Measurements from ENCODE around the gene CTNNA3. TPM values are rescaled to one million over a fixed set of nuclear protein-coding genes. Genes with fewer than 3 reads are reported as not detected.

The CTNNA3 gene
- total and polyA plus RNA-seq, 7 donors: 0.85 to 66.2 (median 28.1) TPM

DNA sequence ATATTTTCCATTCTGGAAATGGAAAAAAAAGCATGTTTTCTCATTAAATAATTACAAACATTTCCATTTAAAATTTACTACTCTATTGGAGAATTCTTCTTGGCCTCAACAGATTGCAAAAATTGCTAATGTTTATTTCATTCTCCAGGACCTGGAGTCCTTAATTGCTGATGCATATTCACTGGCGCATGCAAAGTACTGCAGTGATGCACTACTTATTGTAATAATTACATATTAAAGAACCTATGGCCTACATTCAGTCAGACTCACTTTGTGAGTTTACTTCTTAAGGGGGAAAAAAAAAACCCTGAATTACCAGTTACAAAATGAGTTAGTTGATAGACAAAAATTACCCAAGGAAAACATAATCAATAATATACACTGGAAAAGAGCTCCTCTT, 1161.1 kb downstream of the CTNNA3 start:
- DNase-seq: no peak
- Histone ChIP-seq H3K4me1 (peaks cover 6% of the 10 kb centered on the region), H3K9me3 (no peaks in the 10 kb centered on the region), H3K27me3 (ENCODE audit: insufficient read depth in 3 of 3, low read length in 2 of 3) (no peaks in the 10 kb centered on the region), H3K4me3 (no peak overlapping the region), H3K36me3 (ENCODE audit: insufficient read depth in 1 of 2, low read depth in 1 of 2) (no peaks in the 10 kb centered on the region), H3K27ac (no peak overlapping the region)
- no peak for ATAC-seq
- intact Hi-C loops (cut with DNase I): no loop called here
- WGBS, 3 donors: 93 to 97% (median 96%) methylated on average over 1 of the region's 1 CpG
- TF ChIP-seq, protein P1, sequence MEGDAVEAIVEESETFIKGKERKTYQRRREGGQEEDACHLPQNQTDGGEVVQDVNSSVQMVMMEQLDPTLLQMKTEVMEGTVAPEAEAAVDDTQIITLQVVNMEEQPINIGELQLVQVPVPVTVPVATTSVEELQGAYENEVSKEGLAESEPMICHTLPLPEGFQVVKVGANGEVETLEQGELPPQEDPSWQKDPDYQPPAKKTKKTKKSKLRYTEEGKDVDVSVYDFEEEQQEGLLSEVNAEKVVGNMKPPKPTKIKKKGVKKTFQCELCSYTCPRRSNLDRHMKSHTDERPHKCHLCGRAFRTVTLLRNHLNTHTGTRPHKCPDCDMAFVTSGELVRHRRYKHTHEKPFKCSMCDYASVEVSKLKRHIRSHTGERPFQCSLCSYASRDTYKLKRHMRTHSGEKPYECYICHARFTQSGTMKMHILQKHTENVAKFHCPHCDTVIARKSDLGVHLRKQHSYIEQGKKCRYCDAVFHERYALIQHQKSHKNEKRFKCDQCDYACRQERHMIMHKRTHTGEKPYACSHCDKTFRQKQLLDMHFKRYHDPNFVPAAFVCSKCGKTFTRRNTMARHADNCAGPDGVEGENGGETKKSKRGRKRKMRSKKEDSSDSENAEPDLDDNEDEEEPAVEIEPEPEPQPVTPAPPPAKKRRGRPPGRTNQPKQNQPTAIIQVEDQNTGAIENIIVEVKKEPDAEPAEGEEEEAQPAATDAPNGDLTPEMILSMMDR (IDR thresholded peaks at IDR 0.05): no peak

- no peaks in the 10 kb centered on the region for H3K27me3 ChIP-seq (ENCODE audit: insufficient read depth in 3 of 3, low read length in 2 of 3)
- TF ChIP-seq, protein P1 (IDR thresholded peaks at IDR 0.05): no peak
- H3K27ac ChIP-seq: no peak overlapping the region
- ATAC-seq (no peak), DNase-seq (no peak)
- H3K4me1 ChIP-seq: no peaks in the 10 kb centered on the region
- H3K9me3 ChIP-seq: no peaks in the 10 kb centered on the region
- intact Hi-C loops (cut with DNase I): no loop called here
- H3K36me3 ChIP-seq (ENCODE audit: insufficient read depth in 1 of 2, low read depth in 1 of 2): no peaks in the 10 kb centered on the region
- 33 to 44% (median 39%) methylated on average over 1 of the region's 1 CpG for WGBS, 3 donors
- no peak overlapping the region for H3K4me3 ChIP-seq
Measured at GRCh38 chr10:66521506-66521905, 1174.5 kb downstream of the CTNNA3 start.

DNA sequence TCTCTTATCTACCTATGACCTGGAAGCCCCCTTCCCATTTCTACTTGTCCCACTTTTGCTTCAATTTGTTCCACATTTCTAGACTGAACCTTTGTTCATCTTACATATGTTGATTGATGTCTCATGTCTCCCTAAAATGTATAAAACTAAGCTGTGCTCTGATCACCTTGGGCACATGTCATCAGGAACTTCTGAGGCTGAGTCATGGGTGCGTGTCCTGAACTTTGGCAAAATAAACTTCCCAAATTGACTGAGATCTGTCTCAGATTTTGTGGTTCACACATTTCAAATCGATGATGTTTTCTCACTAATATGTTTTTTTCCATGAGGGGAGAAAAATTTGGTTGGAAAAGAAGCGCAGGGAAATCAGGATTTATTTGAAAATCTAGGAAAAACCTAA, 1176.4 kb downstream of the CTNNA3 start:
- Histone ChIP-seq H3K4me1 (no peaks in the 10 kb centered on the region), H3K27me3 (ENCODE audit: insufficient read depth in 3 of 3, low read length in 2 of 3) (no peaks in the 10 kb centered on the region), H3K27ac (no peak overlapping the region), H3K4me3 (no peak overlapping the region), H3K9me3 (no peaks in the 10 kb centered on the region), H3K36me3 (ENCODE audit: insufficient read depth in 1 of 2, low read depth in 1 of 2) (no peaks in the 10 kb centered on the region)
- DNase-seq (no peak), ATAC-seq (no peak)
- intact Hi-C loops (cut with DNase I): no loop called here
- 75 to 89% (median 83%) methylated on average over 3 of the region's 3 CpGs for WGBS, 3 donors
- TF ChIP-seq, protein P1 (IDR thresholded peaks at IDR 0.05): no peak

DNA sequence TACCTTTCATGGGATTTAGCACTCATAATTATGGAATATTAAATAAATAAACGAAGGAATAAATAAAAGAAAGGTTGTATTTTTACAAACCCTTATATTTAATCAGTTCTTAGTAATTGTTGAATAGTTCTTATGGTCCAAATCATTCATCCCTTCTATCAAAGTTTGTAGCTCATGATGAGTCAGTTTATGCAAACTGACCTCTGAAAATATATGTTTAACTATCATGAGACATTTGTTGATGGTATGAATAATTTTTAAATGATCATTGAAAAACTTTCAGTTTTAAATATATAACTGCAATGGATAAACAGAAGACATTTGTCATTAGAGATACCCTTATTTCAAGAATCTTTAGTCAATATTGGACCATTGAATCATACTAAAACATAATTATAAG, 1181.3 kb downstream of the CTNNA3 start:
- intact Hi-C loops (cut with DNase I): no loop called here
- no peak overlapping the region for H3K27ac ChIP-seq
- H3K27me3 ChIP-seq (ENCODE audit: insufficient read depth in 3 of 3, low read length in 2 of 3): no peaks in the 10 kb centered on the region
- no peaks in the 10 kb centered on the region for H3K4me1 ChIP-seq
- H3K4me3 ChIP-seq: no peak overlapping the region
- H3K9me3 ChIP-seq: no peaks in the 10 kb centered on the region
- ATAC-seq (no peak), DNase-seq (no peak)
- TF ChIP-seq, protein P1 (IDR thresholded peaks at IDR 0.05): no peak
- no peaks in the 10 kb centered on the region for H3K36me3 ChIP-seq (ENCODE audit: insufficient read depth in 1 of 2, low read depth in 1 of 2)
- WGBS, 3 donors: 66 to 68% (median 68%) methylated on average over 1 of the region's 1 CpG

DNA sequence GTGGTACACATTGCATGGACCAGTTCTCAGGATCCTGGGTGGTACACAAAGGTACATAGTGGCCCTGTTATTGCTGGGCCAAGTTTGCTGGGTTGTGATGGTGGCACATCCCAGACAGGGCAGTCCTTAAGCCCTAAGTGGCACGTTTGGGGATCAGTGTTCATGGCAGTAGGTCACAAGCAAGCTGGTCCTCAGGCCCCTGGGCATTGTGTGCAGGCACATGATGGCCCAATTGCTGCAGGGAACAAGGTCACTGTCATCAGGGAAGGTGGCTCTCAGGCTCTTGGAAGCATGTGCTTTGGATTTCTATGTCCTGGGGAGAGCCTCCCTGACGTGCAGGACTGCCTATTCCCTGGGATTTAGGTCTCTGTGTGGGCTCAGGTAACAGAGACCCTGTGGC, 1182.5 kb downstream of the CTNNA3 start:
- intact Hi-C loops (cut with DNase I): no loop called here
- no peaks in the 10 kb centered on the region for H3K36me3 ChIP-seq (ENCODE audit: insufficient read depth in 1 of 2, low read depth in 1 of 2)
- ATAC-seq (no peak), DNase-seq (no peak)
- H3K4me1 ChIP-seq: no peaks in the 10 kb centered on the region
- H3K27ac ChIP-seq: no peak overlapping the region
- H3K9me3 ChIP-seq: no peaks in the 10 kb centered on the region
- WGBS, 3 donors: 62 to 73% (median 65%) methylated on average over 2 of the region's 2 CpGs
- H3K27me3 ChIP-seq (ENCODE audit: insufficient read depth in 3 of 3, low read length in 2 of 3): no peaks in the 10 kb centered on the region
- TF ChIP-seq, protein P1 (IDR thresholded peaks at IDR 0.05): no peak
- no peak overlapping the region for H3K4me3 ChIP-seq

Data from psoas muscle (tissue), 8 donors.